ENCODE measurements around the gene TTC1. TPM values are rescaled to one million over a fixed set of nuclear protein-coding genes. Genes with fewer than 3 reads are reported as not detected.
"Not testable (repeated sequence)": the region's sequence is repeated elsewhere in the genome, so short reads cannot be mapped to it uniquely, and the experiment has no call there.

The TTC1 gene
- total RNA-seq, 1 experiment from 2014 or later, result 84.6 TPM

- Mint-ChIP-seq H3K9me3 (ENCODE audit: unreplicated experiment) (no peaks in the 10 kb centered on the region), H3K27ac (ENCODE audit: low read depth, unreplicated experiment) (no peak overlapping the region), H3K4me1 (ENCODE audit: insufficient read depth, unreplicated experiment) (no peaks in the 10 kb centered on the region), H3K4me3 (ENCODE audit: unreplicated experiment) (no peak overlapping the region), H3K36me3 (ENCODE audit: insufficient read depth, unreplicated experiment) (no peaks in the 10 kb centered on the region), H3K27me3 (ENCODE audit: insufficient read depth, unreplicated experiment) (no peaks in the 10 kb centered on the region)
- intact Hi-C loops (cut with micrococcal nuclease), result no loop called here
- DNase-seq (ENCODE audit: unreplicated experiment), result no peak
- ChIA-PET CTCF (interaction anchor here (1.4 to 8.1 kb wide), 3 partner anchors 8 to 710 kb away, joined by 4 to 51 read pairs (median 18); no protein-coding TSS in a partner anchor), POLR2A (interaction anchor here (0.7 to 1.6 kb wide), 3 partner anchors 13 to 720 kb away, joined by 3 to 8 read pairs (median 3); partner anchors contain the start of gene TTC1)
- no peak for TF ChIP-seq CTCF (IDR thresholded peaks at IDR 0.05; ENCODE audit: unreplicated experiment)
- no TSS peak for BruUV-seq (replicated peaks)
These were observed 13.0 kb upstream of the TTC1 start for GRCh38 chr5:159995907-159996306.

GRCh38 chr5:160001457-160001856 is 7.5 kb upstream of the TTC1 start:
- H3K9me3 Mint-ChIP-seq (ENCODE audit: unreplicated experiment), result no peaks in the 10 kb centered on the region
- no peak overlapping the region for H3K4me3 Mint-ChIP-seq (ENCODE audit: unreplicated experiment)
- no peak for TF ChIP-seq CTCF (IDR thresholded peaks at IDR 0.05; ENCODE audit: unreplicated experiment)
- H3K36me3 Mint-ChIP-seq (ENCODE audit: insufficient read depth, unreplicated experiment), result no peaks in the 10 kb centered on the region
- ChIA-PET POLR2A (interaction anchor here (0.7 kb wide), 1 partner anchor 48 kb away, joined by 3 read pairs; no protein-coding TSS in a partner anchor), CTCF (interaction anchor here (0.7 to 8.1 kb wide), 6 partner anchors 14 to 557 kb away, joined by 3 to 51 read pairs (median 4); no protein-coding TSS in a partner anchor)
- H3K27me3 Mint-ChIP-seq (ENCODE audit: insufficient read depth, unreplicated experiment), result no peaks in the 10 kb centered on the region
- intact Hi-C loops (cut with micrococcal nuclease), result no loop called here
- DNase-seq (ENCODE audit: unreplicated experiment), result no peak
- no TSS peak for BruUV-seq (replicated peaks)
- H3K4me1 Mint-ChIP-seq (ENCODE audit: insufficient read depth, unreplicated experiment), result no peaks in the 10 kb centered on the region
- no peak overlapping the region for H3K27ac Mint-ChIP-seq (ENCODE audit: low read depth, unreplicated experiment)

- POLR2A ChIA-PET, result interaction anchor here (0.7 to 2.9 kb wide), 5 partner anchors 8 to 199 kb away, joined by 3 to 23 read pairs (median 7); no protein-coding TSS in a partner anchor
- Mint-ChIP-seq H3K27ac (ENCODE audit: low read depth, unreplicated experiment) (no peak overlapping the region), H3K4me1 (ENCODE audit: insufficient read depth, unreplicated experiment) (peaks cover 19% of the 10 kb centered on the region), H3K27me3 (ENCODE audit: insufficient read depth, unreplicated experiment) (no peaks in the 10 kb centered on the region), H3K9me3 (ENCODE audit: unreplicated experiment) (no peaks in the 10 kb centered on the region), H3K36me3 (ENCODE audit: insufficient read depth, unreplicated experiment) (peaks cover 12% of the 10 kb centered on the region), H3K4me3 (ENCODE audit: unreplicated experiment) (no peak overlapping the region)
- intact Hi-C loops (cut with micrococcal nuclease), result no loop called here
- BruUV-seq (replicated peaks), result no TSS peak
- no peak for TF ChIP-seq CTCF (IDR thresholded peaks at IDR 0.05; ENCODE audit: unreplicated experiment)
- CTCF ChIA-PET, result interaction anchor here (0.5 to 2.1 kb wide), 7 partner anchors 14 to 1587 kb away, joined by 3 to 8 read pairs (median 3); no protein-coding TSS in a partner anchor
- DNase-seq (ENCODE audit: unreplicated experiment), result no peak
These were observed 1.4 kb upstream of the TTC1 start for GRCh38 chr5:160007514-160007913.

GRCh38 chr5:160008529-160008876 is 436 bp upstream of the TTC1 start:
- H3K27me3 Mint-ChIP-seq (ENCODE audit: insufficient read depth, unreplicated experiment), result not testable (repeated sequence)

More at GRCh38 chr5:160008529-160008876, 436 bp upstream of the TTC1 start:
- intact Hi-C loops (cut with micrococcal nuclease); BruUV-seq (replicated peaks); DNase-seq (ENCODE audit: unreplicated experiment); H3K9me3 Mint-ChIP-seq (ENCODE audit: unreplicated experiment): not testable (repeated sequence)
- Mint-ChIP-seq H3K27ac (ENCODE audit: low read depth, unreplicated experiment) (peak overlapping the region; percentile 98), H3K36me3 (ENCODE audit: insufficient read depth, unreplicated experiment) (peaks cover 20% of the 10 kb centered on the region), H3K4me1 (ENCODE audit: insufficient read depth, unreplicated experiment) (peaks cover 19% of the 10 kb centered on the region), H3K4me3 (ENCODE audit: unreplicated experiment) (peak overlapping the region; percentile 92)
- ChIA-PET POLR2A (interaction anchor here (0.6 to 2.9 kb wide), 33 partner anchors 9 to 780 kb away, joined by 3 to 23 read pairs (median 3); partner anchors contain the start of genes FAM200C, PTTG1, PWWP2A and SLU7), CTCF (interaction anchor here (1.0 to 3.9 kb wide), 6 partner anchors 13 to 722 kb away, joined by 3 to 41 read pairs (median 6); no protein-coding TSS in a partner anchor)
